RCC 7860 (cell line): Measurements from ENCODE around the gene PDCD1.

Experiments used
- DNase-seq: peaks from one replicate; pipeline ENCODE4 v3.0.0-alpha.2; 2015; ENCODE audit warnings: low spot score
- FAIRE-seq: peaks from 2 replicates; lab custom pipeline; 2012; peaks lifted over from hg19 to GRCh38; lab: Jason Lieb, UNC

PDCD1 gene

DNA sequence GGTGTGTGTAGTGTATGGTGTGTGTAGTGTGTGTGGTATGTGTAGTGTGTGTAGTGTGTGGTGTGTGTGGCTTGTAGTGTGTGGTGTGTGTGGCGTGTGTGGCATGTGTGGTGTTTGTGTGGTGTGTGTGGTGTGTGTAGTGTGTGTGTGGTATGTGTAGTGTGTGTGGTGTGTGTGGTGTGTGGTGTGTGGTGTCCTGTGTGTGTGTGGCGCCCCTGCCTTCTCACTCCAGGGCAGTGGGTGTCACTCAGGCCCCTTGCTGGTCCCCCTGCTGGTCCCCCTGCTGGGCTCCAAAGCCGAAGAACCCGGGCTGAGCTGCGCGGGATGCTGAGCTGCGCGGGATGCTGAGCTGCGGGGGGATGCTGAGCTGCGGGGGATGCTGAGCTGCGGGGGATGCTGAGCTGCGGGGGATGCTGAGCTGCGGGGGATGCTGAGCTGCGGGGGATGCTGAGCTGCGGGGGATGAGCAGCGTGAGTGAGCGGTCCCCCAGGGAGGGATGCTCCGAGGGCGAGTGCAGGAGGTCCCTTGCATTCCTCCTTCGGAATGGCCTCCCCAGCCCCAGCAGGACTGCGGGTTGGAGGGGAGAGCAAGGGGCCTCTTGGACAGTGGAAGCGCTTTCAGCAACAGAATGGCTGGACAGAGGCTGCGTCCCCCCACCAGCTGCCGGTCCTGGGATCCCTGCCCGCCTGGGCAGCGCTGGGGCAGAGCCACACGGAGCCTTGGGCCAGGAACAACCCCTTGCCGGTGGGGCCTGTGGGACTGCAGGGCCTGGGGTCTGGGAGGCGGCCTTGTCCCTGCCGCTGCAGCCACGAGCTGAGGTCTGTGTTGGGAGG lies 7.5 kb upstream of the PDCD1 start:
- DNase-seq = no peak

DNA sequence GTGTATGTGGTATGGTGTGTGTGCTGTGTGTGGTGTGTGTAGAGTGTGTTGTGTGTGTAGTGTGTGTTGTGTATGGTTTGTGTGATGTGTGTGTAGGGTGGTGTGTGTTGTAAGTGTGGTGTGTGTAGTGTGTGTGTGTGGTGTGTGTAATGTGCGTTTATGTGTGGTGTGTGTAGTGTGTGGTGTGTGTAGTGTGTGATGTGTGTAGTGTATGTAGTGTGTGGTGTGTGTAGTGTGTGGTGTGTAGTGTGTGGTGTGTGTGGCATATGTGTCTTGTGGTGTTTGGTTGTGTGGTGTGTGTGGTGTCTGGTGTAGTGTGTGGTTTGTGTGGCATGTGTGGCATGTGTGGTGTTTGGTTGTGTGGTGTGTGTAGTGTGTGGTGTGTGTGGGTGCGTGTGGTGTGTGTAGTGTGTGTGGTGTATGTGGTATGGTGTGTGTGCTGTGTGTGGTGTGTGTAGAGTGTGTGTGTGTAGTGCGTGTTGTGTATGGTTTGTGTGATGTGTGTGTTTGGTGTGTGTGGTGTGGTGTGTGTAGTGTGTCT lies 6.8 kb upstream of the PDCD1 start:
- FAIRE-seq = no peak
- DNase-seq = no peak

More for the DNA sequence above, 7.5 kb upstream of the PDCD1 start:
- no peak for FAIRE-seq

DNA sequence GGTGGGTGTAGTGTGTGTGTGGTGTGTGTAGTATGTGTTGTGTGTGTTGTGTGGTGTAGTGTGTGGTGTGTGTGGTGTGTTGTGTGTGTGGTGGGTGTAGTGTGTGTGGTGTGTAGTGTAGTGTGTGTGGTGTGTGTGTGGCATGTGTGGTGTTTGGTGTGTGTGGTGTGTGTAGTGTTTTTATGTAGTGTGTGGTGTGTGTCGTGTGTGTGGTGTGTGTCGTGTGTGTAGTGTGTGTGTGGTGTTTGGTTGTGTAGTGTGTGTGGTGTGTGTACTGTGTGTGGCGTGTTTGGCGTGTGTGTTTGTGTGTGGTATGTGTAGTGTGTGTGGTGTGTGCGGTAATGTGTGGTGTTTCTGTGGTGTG lies 6.1 kb upstream of the PDCD1 start:
- DNase-seq (no peak), FAIRE-seq (no peak)

DNA sequence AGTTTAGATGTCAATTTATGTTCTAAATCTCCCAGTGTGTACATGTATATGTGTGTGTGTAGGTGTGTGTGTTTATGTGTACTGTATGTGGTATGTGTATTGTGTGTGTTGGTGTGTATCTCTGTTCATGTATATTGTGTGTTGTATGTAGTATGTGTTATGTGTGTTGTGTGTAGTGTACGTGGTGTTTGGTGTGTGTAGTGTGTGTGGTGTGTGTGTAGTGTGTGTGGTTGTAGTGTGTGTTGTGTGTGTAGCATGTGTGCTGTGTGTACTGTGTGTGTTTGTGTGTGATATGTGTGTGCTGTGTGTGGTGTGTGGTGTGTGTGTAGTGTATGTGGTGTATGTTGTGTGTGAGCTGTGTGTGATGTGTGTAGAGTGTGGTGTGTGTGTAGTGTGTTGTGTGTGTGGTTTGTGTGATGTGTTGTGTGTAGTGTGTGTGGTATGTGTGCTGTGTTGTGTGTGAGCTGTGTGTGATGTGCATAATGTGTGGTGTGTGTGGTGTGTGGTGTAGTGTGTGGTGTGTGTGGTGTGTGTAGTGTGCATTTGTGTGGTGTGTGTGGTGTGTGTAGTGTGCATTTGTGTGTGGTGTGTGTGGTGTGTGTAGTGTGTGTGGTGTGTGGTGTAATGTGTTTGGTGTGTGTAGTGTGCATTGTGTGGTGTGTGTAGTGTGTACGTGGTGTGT lies 5.6 kb upstream of the PDCD1 start:
- DNase-seq (no peak), FAIRE-seq (no peak)

DNA sequence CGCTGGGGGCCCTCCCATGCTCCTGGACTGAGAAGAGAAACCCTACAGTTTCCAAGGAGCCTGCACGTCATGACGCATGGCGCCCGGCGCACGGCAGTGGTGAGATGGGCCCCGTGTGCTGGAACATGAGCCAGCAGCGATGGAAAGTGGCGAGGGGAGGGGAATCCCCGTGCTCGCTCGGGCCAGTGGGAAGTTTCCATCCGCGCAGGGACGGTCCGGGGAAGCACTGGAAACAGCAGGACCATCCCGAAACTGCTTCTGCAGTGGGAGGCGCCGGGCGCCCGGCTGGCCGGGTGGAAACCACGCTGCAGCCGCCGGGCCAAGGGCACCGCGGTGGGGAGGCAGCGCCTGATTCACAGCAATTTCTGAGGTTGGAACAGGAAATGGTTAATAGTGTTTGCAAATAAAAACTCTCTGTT lies 4.9 kb upstream of the PDCD1 start:
- FAIRE-seq (no peak), DNase-seq (no peak)

DNA sequence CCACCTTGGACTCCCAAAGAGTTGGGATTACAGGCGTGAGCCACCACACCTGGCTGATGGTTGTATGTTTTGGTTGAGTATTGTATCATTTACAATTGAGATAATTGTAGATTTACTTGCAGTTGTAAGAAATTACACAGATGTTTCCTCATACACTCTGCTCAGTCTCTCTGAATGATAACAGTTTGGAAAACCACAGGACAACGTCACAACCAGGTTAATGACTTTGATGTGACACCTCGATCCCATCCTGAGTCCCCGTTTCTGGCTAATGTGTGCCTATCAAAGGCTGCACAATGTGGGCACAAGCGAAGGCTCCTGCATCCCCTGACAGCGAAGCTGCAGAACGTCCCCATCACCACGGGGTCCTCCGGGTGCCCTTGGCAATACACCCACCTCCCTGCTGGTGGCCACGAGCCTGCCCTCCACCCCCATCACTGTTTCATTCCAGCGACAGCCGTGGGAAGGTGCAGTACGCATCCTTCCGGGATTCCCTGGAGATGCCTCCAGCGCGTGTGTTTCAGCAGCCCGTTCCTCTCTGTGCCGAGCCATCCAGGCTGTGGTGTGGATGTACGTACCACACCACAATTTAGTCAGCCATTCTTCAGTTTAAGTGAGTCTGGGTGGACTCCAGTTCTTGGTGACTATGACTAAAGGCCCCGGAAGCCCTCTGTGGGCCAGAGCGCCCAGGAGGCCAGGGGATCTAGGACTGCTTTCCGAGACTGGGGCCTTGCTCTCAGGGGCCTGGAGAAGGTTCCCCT lies 4.3 kb upstream of the PDCD1 start:
- no peak for DNase-seq
- no peak for FAIRE-seq

DNA sequence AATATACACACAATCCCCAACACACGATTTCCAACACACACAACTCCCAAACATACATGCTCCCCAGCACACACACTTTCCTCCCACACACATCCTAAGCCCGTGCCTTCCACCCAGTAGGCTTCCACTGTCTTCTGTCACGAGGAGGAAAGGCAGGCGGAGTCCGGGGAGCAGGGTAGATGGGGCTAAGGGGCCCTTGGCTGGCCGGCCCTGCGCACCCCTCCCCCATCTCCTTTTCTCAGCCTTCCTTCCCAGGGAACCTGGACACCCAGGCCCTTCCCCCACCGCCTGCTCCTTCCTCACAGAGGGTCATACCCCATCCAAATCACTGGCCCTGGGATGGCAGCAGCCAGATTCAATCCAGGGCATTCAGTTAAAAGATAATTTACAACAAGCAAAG lies 3.4 kb upstream of the PDCD1 start:
- no peak for DNase-seq
- no peak for FAIRE-seq

DNA sequence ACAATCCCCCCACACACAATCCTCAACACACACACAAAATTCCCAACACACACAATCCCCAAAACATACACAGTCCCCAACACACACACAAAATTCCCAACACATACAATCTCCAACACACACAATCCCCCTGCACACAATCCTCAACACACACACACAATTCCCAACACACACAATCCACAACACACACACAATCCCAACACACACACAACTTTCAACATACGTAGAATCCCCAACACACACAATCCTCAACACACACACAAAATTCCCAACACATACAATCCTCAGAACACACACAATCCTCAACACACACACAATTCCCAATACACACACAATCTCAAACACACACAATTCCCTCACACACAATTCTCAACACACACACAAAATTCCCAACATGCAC lies 2.6 kb upstream of the PDCD1 start:
- DNase-seq (no peak), FAIRE-seq (no peak)

DNA sequence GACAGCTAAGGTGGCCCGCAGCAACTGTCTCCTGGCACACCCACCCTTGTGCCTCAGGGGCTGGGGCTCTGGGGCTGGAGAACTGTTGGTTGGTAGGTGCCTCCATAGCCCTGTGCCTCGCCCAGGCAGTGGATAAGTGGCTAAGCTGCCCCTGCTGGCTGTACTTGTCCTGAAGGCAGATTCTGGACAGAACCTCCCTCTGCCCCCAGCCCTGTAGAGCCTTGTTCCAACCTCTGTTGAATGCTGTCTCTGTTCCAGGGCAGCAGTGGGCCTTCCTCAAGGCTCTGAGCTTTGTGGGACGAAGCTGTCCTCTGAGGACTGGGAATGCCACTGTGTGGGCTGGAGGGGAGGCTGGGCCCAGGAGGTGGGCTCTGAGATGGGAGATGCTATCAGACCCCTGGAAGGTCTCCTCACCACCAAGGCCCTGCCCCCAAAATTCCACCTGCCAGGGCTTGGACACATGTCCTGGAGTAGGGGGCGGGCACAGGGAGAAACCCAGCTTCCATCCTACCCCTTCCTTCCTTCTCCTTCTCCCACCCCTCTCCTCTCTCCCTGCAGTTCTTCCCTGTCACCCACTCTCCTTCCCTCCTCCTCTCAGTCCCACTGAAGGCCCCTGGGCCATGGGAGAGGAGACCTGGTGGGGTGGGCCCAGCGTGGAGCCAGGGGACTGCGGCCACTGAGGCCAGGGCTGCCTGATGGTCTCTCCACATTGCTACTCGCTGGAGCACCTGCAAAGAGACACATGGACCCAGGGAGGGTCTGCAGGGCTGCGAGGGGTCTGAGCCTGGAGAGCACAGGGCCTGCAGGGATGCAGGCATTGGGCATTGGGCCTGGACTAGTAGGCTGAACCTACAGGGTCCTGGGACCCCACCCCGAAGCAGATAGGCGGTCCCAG lies 1.7 kb upstream of the PDCD1 start:
- FAIRE-seq (no peak), DNase-seq (no peak)

DNA sequence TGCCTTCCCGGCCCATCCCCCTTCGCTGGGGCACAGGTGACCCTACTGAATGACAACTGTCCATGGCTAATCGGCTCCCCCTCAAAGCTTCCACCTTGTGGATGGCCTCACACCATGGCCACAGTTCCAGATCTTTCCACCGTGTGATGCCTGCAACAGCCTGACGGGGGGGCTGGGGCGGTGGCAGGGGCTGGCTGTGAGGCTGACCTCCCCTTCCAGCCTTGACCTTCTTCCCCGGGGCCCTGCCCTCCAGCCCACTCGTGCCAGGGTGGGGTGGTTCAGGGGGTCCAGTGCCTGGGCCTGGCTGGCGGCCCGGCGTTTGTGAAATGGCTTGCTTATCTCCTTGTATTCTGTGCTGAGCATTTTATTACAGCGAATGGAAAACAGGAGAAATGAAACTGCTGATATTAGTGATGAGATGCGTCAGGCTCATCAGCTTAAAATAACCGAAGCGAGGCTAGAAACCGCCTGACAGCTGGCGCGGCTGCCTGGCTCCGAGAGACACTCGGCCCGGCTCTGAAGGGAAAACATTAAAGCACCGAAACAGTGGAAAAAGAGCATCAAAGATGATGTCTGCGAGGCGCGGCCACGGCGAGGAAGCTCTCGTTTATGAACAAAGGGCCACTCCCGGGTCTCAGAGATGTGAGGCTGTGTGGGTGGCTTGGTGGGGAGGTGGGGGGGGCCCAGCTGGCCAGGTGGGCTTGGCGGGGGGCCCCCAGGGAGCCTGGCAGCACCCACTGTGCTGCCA lies 916 bp upstream of the PDCD1 start:
- FAIRE-seq (no peak), DNase-seq (no peak)

DNA sequence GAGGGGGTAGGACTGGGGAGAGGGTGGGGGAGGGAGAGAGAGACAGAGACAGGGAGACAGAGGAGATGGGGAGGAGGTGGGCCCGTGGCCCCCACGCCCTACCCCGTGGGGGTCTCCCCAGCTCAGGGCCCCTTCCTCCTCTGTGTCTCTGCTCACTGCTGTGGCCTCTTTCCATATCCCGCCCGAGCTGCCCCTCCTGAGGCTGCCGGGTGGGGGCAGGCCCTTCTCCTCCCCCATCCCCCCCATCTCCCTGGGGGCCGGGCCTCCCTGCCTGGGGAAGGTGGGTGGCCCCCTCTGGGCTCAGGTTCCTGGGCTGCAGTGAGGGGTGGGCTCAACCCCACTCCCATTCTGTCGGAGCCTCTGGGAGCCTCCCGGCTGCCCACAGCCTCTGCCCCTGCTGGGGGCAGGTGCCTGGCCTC lies 332 bp upstream of the PDCD1 start:
- no peak for DNase-seq
- no peak for FAIRE-seq

DNA sequence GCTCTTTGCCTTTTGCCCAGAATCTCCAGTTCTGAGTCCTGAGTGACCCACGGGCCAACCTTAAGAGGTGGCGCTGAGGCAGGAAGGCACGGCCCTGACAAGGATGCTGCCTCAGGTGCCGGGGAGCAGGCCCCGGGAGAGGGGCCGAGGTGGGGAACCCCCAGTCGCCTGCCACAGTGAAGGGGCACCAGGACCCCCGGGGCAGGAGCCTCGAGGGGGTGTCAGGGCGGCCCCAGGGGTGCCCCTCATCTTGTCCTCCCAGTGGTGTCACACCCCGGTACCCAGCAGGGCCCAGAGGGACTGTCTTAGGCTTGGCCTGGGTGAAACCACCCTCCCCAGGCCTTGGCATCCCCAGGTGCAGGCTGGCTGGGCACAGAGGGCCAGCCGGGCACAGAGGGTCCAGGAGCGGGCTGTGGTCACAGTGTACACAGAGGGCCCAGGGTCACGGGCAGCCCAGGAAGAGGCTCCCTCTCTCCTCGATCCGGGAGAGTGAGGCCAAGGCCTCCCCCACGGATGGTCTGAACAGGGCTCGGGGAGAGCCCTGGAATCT lies 1.0 kb downstream of the PDCD1 start:
- no peak for FAIRE-seq
- DNase-seq = no peak

DNA sequence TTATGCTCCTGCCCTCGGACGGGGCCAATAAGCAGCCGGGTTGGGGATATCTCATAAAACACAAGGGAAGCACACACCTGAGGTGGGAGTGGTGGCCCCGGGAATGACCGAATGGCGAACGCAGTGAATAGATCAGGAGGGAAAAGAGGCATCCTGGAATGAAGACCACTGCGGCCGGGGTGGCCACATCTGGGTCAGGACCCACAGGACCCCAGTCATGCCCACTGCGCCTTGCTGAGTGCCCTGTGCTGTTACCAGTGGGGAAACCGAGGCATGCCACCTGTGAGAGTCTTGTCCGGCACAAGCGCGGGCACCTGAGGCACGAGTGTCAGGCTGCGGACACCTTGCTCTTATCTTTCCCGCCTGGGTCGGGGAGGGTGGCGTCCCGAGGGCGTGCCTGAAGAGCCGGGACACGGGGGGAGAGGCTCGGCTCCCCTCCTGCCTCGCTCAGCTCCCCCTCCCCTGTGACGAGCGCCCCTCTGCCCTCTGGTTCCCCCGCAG lies 1.6 kb downstream of the PDCD1 start:
- DNase-seq (no peak), FAIRE-seq (no peak)

DNA sequence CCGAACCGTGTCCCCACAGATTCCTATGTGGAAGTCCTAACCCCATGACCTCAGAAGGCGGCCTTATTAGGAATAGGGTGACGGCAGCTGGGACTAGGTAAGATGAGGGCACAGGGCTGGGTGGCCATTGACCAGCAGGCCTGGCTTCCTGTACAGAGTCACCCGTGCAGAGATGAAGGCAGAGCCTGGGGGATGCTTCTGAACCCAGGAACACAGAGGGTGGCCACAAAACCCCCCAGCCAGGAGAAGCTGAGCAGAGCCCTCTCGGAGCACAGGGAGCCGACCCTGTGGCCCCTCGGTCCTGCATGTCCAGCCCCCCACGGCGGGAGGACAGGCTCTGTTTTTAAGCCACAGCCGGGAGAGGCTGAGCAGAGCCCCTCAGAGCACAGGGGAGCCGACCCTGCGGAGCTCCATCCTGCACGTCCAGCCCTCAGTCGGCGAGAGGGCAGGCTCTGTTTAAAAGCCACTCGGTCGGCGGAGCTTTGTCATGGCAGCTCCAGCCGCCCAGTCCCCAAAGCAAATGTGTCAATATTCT lies 2.7 kb downstream of the PDCD1 start:
- FAIRE-seq = no peak
- no peak for DNase-seq

DNA sequence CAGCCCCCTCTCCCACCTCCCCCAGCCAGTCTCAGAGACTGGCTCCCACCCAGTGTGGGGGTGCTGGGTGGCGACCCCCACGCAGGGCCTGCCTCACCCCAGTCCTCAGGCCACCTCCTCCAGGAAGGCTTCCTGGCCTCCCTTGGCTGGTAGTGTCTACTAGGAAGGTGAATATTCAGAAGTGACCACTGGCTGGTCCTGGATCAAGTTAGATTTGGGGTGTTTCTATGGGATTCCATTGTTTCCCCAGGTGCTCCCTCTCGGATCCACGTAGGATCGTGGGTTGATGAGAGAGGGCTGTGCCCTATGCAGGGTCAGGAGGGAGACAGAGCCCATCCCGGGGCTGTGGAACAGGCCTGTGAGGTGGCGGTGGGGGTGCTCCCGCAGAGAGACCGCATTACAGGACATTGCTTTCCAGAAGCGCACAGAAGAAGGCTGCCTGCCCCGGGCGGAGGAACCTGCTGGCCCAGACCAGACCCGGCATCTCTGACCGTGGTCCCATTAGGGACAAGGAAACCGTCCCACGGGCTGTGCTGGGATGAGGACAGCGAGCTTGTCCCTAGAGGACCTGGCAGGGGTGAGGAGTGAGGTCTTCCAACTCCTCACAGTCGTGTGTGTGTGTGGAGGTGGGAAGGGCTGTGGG lies 3.3 kb downstream of the PDCD1 start:
- FAIRE-seq (no peak), DNase-seq (no peak)

DNA sequence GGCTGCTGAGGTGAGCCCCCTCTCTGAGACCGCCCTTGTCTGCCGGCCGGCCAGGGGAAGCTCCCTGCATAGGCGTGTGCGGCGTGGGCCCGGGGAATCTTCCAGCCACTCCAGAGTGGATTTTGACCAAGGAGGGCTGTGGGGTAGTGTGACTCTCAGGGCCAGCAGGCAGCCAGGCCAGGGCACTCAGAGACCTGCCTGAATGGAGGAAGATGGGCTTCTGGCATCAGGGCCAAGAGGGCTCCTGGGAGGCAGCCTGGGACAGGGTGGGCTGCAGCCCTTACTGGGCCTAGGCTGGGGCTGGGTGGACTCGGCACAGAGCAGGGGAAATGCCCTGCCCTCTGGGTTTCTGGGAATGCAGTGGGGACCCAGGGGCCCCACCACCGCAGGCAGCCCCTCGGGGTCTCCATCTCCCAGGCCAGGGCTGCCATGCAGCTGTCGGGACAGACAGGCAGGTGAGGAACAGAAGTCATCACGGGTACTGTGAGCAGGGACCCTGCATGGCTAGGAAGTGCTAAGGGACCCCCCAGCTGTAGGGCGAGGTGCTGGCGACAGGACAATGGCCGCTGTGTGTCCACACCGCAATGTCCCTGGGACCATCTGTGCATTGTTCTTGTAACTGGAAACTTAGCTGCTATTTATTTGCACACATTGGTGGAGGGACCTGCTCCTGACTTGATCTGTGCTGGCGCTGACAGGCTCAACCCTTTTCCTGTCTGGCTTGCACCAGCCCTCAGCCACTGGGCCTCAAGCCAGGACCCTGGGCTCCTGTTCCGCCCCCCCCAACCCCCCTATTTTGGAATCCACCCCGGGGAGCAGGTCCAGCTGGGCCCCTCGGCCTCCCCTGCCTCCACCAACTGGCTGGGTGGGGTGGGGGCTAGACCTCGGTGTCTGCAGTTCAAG lies 4.1 kb downstream of the PDCD1 start:
- no peak for DNase-seq
- FAIRE-seq = no peak

DNA sequence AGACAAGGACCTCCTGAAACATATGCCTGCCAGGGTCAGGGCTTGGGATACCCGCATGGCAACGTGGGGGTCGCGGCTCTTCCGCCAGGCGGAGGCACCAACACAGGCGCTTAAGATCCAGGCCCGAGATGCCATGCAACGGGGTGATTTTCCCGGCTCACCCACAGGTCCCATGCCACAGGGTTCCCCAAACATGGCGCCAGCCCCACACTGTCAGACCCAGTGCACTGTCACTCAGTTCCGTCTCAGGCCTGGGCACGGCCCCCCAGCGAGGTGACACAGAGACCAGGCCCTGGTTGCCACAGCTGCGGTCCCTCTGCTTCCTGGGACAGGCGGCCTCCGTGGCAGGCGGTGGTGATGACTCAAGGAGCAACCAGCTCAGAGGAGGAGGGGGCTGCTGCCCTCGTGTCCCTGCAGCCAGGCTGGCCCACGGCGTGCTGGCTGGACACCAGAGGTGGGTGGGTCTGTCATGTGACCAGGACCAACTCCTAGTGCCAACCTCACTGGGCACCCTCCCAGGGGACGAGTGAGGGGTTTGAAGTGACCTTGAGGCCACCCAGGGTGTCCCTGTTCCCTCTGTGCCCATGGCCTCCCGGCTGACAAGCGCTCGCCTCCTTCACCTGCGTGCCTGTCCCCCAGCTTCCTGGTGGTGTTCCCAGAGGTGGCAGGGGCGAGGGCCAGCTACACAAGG lies 4.9 kb downstream of the PDCD1 start:
- FAIRE-seq = no peak
- peak; percentile 68 for DNase-seq
